KOPT-K1 (cell line): Measurements from ENCODE around the gene ALG11.

Experiments
- H3K27ac ChIP-seq: fragments of 200-600 bp; sonication (generic); 2 replicates; pipeline ENCODE4 v1.5.1; 2016; ENCODE audit warnings: antibody characterized with exemption, mild to moderate bottlenecking, low read depth, low read length; ENCODE audit not compliant: poor library complexity, severe bottlenecking
- H3K36me3 ChIP-seq: fragments of 200-600 bp; sonication (generic); 2 replicates; pipeline ENCODE4 v1.5.1; 2017; ENCODE audit warnings: antibody characterized with exemption, mild to moderate bottlenecking, low read length, moderate library complexity; ENCODE audit not compliant: insufficient read depth
- H3K9me3 ChIP-seq: fragments of 200-600 bp; sonication (generic); 2 replicates; pipeline ENCODE4 v1.5.1; 2017; ENCODE audit warnings: antibody characterized with exemption, low read length, mild to moderate bottlenecking; ENCODE audit not compliant: insufficient read depth, poor library complexity, severe bottlenecking

ALG11 gene

DNA sequence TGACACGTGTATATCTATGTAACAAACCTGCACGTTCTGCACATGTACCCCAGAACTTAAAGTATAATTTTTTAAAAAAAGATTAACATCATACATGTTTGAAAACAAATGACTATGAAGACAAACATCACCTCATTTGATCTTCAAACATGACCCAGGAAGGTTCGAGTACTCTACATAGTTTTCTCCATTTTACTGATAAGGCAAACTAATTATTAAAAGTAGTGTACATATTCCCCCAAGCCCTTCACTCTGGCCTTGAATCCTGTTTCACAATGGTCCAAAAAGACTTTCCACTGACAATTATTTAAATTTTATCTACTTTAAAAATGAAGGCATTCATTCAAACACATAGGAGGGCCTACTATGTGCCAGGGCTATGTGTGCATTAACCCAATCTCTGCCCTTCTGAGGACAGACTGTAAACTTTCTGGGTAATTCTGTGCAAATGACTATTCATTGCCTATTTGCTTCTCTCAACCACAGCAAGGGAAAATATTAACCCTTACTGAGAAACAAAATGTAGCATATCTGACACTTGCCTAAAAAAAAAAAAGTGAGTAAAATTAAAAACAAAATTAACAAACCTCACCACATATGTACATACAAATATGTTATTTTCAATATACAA is 23.1 kb upstream of the ALG11 start:
- no peak overlapping the region for H3K27ac ChIP-seq
- peaks cover 4% of the 10 kb centered on the region for H3K9me3 ChIP-seq
- H3K36me3 ChIP-seq: no peaks in the 10 kb centered on the region

GRCh38 chr13:51993713-51994112 is 18.5 kb upstream of the ALG11 start:
- no peaks in the 10 kb centered on the region for H3K36me3 ChIP-seq
- H3K9me3 ChIP-seq: no peaks in the 10 kb centered on the region
- H3K27ac ChIP-seq: no peak overlapping the region

GRCh38 chr13:51995677-51996551 is 16.3 kb upstream of the ALG11 start:
- Histone ChIP-seq H3K9me3 (no peaks in the 10 kb centered on the region), H3K27ac (no peak overlapping the region), H3K36me3 (no peaks in the 10 kb centered on the region)

DNA sequence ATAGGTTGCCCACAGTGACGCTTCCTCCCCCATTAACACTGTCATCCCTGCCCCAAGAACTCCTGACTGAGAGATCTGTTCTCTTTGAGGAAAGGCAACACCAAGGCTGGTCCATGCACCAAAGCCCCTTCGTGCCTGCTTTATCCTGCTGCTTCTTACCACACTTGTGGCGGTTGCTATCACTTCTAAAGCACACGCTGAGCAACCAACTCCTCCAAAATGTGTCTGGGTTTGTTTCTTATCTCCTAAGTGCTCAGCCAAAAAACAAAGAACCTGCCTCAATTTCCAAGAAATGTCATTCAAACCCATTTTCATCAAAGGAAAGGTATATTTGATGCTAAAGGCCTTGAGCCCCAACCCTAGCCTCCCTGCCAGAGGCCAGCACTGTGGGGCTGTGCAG is 15.6 kb upstream of the ALG11 start:
- Histone ChIP-seq H3K36me3 (no peaks in the 10 kb centered on the region), H3K9me3 (no peaks in the 10 kb centered on the region), H3K27ac (no peak overlapping the region)

DNA sequence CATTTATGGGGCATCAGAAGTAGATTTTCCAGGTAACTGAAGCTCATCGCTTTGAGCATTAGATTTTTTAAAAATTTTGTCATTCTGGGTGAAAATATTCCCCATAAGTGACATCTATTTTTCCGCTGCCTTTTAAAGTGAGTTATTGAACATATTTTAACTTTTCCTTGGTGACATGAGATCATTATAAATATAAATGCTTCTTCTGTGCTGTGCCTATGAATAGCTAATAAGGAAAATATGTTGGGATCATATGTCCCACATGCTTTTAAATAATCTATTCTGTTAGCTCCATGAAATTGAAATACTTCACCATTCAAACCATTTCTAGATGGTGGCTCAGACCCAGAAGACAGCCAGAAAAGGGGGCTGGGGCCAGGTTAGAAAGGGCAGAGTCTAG is 15.0 kb upstream of the ALG11 start:
- H3K9me3 ChIP-seq: no peaks in the 10 kb centered on the region
- no peak overlapping the region for H3K27ac ChIP-seq
- H3K36me3 ChIP-seq: no peaks in the 10 kb centered on the region

GRCh38 chr13:51997641-51998330 is 14.4 kb upstream of the ALG11 start:
- no peaks in the 10 kb centered on the region for H3K9me3 ChIP-seq
- H3K27ac ChIP-seq: no peak overlapping the region
- H3K36me3 ChIP-seq: no peaks in the 10 kb centered on the region

DNA sequence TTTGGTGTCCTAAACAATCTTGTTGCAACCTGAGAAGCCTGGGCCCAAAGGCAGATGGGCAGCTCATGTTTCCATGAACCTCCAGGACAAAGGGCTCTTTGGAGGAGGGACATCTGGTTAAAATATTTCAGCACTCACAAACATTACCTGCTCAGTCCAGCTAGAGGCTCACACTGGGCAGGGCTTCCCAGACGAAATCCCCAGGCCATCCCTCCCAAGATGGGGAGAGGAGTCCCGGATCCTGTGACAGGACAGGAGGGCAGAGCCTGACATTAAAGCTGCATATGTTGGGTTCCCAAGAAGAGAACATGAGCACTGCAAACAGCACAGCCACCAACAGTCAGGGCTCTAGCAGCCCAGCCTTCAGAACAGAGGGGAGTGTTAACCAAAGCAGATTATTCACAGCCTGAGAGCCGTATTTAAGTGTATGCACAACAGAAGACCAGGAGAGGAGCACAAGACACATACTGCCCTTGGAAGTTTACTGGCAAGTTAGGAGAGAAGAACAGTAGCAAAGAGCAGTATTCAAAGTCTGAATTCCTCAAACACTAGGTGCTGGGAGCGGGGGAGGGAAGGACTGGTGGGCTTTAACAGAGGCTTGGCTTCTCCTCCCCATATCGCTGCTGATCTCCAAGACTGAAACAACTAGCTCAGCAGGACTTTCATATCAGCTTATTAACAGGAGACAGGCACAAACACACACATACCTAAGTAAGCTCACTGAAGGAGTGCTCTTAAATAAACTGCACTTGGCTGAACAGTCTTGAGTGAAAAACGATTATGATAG is 13.3 kb upstream of the ALG11 start:
- Histone ChIP-seq H3K27ac (no peak overlapping the region), H3K36me3 (no peaks in the 10 kb centered on the region), H3K9me3 (no peaks in the 10 kb centered on the region)

GRCh38 chr13:51999510-51999911 is 12.7 kb upstream of the ALG11 start:
- Histone ChIP-seq H3K9me3 (no peaks in the 10 kb centered on the region), H3K27ac (no peak overlapping the region), H3K36me3 (no peaks in the 10 kb centered on the region)

GRCh38 chr13:51999921-52000320 is 12.3 kb upstream of the ALG11 start:
- H3K27ac ChIP-seq: no peak overlapping the region
- H3K9me3 ChIP-seq: no peaks in the 10 kb centered on the region
- H3K36me3 ChIP-seq: no peaks in the 10 kb centered on the region

GRCh38 chr13:52001120-52001731 is 11.0 kb upstream of the ALG11 start:
- no peak overlapping the region for H3K27ac ChIP-seq

GRCh38 chr13:52002361-52002760 is 9.8 kb upstream of the ALG11 start:
- Histone ChIP-seq H3K9me3 (no peaks in the 10 kb centered on the region), H3K36me3 (no peaks in the 10 kb centered on the region), H3K27ac (no peak overlapping the region)

More at GRCh38 chr13:52001120-52001731, 11.0 kb upstream of the ALG11 start:
- no peaks in the 10 kb centered on the region for H3K9me3 ChIP-seq
- H3K36me3 ChIP-seq: no peaks in the 10 kb centered on the region

DNA sequence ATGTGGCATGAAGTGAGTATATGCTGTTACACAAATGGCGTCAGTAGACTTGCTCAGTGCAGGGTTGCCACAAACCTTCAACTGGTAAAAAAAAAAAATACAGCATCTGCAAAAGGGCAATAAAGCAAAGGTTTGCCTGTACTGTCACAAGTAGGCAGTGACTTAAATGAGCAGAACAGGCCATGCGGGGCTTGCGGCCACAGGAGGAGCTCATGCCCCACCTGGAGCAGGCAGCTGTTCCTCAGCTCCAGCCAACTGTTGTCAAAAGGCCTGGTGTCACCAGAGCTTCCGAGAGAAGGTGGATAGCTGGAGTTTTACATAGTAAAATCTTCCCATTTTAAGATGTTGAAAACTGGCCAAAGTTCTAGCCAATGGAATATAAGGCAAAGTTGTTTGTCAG is 8.7 kb upstream of the ALG11 start:
- H3K27ac ChIP-seq: no peak overlapping the region
- no peaks in the 10 kb centered on the region for H3K36me3 ChIP-seq
- H3K9me3 ChIP-seq: no peaks in the 10 kb centered on the region

- H3K36me3 ChIP-seq: no peaks in the 10 kb centered on the region
- H3K9me3 ChIP-seq: no peaks in the 10 kb centered on the region
- no peak overlapping the region for H3K27ac ChIP-seq
Measured at GRCh38 chr13:52004511-52005170, 7.6 kb upstream of the ALG11 start.

DNA sequence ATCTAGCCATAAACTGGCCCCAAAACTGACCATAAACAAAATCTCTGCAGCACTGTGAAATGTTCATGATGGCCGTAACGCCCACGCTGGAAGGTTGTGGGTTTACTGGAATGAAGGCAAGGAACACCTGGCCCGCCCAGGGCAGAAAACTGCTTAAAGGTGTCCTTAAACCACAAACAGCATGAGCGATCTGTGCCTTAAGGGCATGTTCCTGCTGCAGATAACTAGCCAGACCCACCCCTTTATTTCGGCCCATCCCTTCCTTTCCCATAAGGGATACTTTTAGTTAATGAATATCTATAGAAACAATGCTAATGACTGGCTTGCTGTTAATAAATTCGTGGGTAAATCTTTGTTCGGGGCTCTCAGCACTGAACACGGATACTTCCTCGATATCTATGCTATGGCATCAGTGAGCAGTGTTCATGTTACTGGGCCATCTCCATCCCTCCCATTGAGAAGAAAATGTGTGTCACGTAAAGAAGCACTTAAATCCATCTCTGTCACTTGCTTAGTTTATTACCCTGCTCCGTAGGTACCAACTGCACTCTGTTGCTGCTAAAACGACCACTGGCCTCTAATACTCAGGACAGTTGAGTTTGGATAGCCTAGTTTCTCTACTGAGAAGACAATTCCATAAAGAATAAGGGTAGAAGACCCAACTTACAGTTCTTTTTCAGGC is 6.2 kb upstream of the ALG11 start:
- Histone ChIP-seq H3K27ac (no peak overlapping the region), H3K9me3 (no peaks in the 10 kb centered on the region), H3K36me3 (no peaks in the 10 kb centered on the region)
